SH-SY5Y (cell line): ENCODE measurements around the gene RAD51B.

Experiments
- GATA2 ChIP-seq: IDR thresholded peaks from 2 replicates; pipeline ENCODE4 v1.6.1; 2011; ENCODE audit warnings: mild to moderate bottlenecking, low read depth, low read length
- GATA3 ChIP-seq: IDR thresholded peaks from 2 replicates; pipeline ENCODE4 v1.6.1; 2011; ENCODE audit warnings: low read depth, mild to moderate bottlenecking, low read length, moderate library complexity

- TF ChIP-seq GATA2 (no peak), GATA3 (no peak)
Observed at GRCh38 chr14:68085742-68086141, 266.2 kb downstream of the RAD51B start.
